ENCODE results near the gene LARGE1.

DNA sequence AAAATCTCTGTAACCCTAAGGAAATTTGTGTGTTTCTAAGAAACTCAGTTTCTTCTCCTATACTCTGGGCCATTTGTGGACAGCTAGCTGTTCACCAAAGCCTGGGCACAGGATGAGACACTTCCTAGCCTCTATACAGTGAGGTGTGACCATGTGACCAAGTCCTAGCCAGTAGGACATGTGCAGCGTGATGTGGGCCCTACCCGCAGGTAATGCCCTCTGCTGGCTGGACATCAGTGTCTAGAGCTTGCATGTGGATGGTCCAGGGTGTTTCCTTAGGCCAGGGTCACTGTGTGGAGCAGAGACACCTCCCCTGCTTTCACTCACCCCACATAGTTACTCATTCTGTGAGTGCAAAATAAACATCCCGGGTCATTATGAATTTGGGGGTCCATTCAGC lies 100.5 kb downstream of the LARGE1 start:
- TF ChIP-seq POLR2A (IDR thresholded peaks at IDR 0.05): no peak
- TF ChIP-seq, protein P1, sequence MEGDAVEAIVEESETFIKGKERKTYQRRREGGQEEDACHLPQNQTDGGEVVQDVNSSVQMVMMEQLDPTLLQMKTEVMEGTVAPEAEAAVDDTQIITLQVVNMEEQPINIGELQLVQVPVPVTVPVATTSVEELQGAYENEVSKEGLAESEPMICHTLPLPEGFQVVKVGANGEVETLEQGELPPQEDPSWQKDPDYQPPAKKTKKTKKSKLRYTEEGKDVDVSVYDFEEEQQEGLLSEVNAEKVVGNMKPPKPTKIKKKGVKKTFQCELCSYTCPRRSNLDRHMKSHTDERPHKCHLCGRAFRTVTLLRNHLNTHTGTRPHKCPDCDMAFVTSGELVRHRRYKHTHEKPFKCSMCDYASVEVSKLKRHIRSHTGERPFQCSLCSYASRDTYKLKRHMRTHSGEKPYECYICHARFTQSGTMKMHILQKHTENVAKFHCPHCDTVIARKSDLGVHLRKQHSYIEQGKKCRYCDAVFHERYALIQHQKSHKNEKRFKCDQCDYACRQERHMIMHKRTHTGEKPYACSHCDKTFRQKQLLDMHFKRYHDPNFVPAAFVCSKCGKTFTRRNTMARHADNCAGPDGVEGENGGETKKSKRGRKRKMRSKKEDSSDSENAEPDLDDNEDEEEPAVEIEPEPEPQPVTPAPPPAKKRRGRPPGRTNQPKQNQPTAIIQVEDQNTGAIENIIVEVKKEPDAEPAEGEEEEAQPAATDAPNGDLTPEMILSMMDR (IDR thresholded peaks at IDR 0.05): no peak
